Astrocyte of the spinal cord (primary cell): Measurements from ENCODE around the gene IMP3.

Source experiments
- DNase-seq: peaks from one replicate; pipeline ENCODE4 v3.0.0; 2011; ENCODE audit warnings: low read depth, low spot score
- H3K4me3 ChIP-seq: 2 replicates; pipeline ENCODE4 v1.5.1; 2011; ENCODE audit warnings: low read depth, mild to moderate bottlenecking, low read length, moderate library complexity
- CTCF ChIP-seq: IDR thresholded peaks from 2 replicates; pipeline ENCODE4 v1.5.1; 2012; ENCODE audit warnings: low read depth, mild to moderate bottlenecking, low read length, inconsistent platforms
- in situ Hi-C: cut with HindIII; loops from 2 replicates; pipeline ENCODE4 v1.10.0; 2017; ENCODE audit warnings: low sequenced_read_pairs

The IMP3 gene

GRCh38 chr15:75655931-75656330 lies 15.9 kb upstream of the IMP3 start:
- DNase-seq: no peak
- in situ Hi-C loops: no loop called here
- H3K4me3 ChIP-seq: no peak overlapping the region
- no peak for TF ChIP-seq CTCF

GRCh38 chr15:75654201-75654907 lies 14.3 kb upstream of the IMP3 start:
- in situ Hi-C loops: no loop called here
- DNase-seq: no peak
- H3K4me3 ChIP-seq: no peak overlapping the region
- no peak for TF ChIP-seq CTCF

- TF ChIP-seq CTCF: no peak
- no peak for DNase-seq
- in situ Hi-C loops: no loop called here
- H3K4me3 ChIP-seq: no peak overlapping the region
Measured at GRCh38 chr15:75653347-75653913, 13.4 kb upstream of the IMP3 start.

GRCh38 chr15:75651810-75652543 lies 12.0 kb upstream of the IMP3 start:
- peak overlapping the region; percentile 17 for H3K4me3 ChIP-seq
- in situ Hi-C loops: no loop called here
- no peak for TF ChIP-seq CTCF
- no peak for DNase-seq

- in situ Hi-C loops: no loop called here
- H3K4me3 ChIP-seq: peak overlapping the region; percentile 17
- TF ChIP-seq CTCF: no peak
- no peak for DNase-seq
Measured at GRCh38 chr15:75650908-75651809, 11.1 kb upstream of the IMP3 start.

- DNase-seq: no peak
- in situ Hi-C loops: no loop called here
- H3K4me3 ChIP-seq: no peak overlapping the region
- no peak for TF ChIP-seq CTCF
Measured at GRCh38 chr15:75649848-75650247, 9.8 kb upstream of the IMP3 start.
